Measurements from ENCODE around the gene GRAMD1C. TPM values are rescaled to one million over a fixed set of nuclear protein-coding genes. Genes with fewer than 3 reads are reported as not detected.

Gene GRAMD1C
- polyA plus RNA-seq, 2 donors = 5.9 to 21.1 TPM

DNA sequence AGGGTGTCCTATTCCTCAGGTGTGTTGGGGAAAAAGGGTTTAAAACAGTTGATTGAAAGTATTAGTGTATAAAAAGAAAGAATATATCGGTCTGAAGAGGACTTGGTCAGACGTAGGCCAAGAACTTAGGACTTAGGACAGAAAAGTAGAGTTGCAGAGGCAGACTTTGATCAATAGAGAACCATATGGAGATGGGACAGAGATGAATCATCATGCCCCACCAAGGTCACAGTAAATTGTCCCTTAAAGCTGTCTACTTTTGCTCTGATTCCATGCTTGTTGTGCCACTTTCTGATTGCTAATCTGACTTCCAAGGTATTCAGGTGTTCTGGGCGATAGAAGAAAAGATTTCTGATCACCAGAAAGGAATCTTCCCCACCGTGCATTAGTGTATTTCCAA lies 56.3 kb downstream of the GRAMD1C start:
- WGBS, 2 donors = 87% methylated on average over 4 of the region's 4 CpGs
- Histone ChIP-seq H3K4me3 (ENCODE audit: low read depth in 1 of 2, low read length in 2 of 2) (no peak overlapping the region), H3K9me3 (ENCODE audit: control insufficient read depth in 2 of 2, insufficient read depth in 1 of 2, low read depth in 1 of 2, low read length in 1 of 2) (no peaks in the 10 kb centered on the region), H3K27ac (ENCODE audit: low read depth in 2 of 2, low read length in 1 of 2) (no peak overlapping the region), H3K4me1 (ENCODE audit: control insufficient read depth in 2 of 2, insufficient read depth in 2 of 2, low read length in 1 of 2) (peaks cover 0 to 3% of the 10 kb centered on the region in 2 donors), H3K27me3 (ENCODE audit: control insufficient read depth in 1 of 2, insufficient read depth in 2 of 2, low read length in 2 of 2) (no peaks in the 10 kb centered on the region), H3K36me3 (ENCODE audit: control insufficient read depth in 2 of 2, insufficient read depth in 2 of 2, low read length in 1 of 2) (no peaks in the 10 kb centered on the region)

DNA sequence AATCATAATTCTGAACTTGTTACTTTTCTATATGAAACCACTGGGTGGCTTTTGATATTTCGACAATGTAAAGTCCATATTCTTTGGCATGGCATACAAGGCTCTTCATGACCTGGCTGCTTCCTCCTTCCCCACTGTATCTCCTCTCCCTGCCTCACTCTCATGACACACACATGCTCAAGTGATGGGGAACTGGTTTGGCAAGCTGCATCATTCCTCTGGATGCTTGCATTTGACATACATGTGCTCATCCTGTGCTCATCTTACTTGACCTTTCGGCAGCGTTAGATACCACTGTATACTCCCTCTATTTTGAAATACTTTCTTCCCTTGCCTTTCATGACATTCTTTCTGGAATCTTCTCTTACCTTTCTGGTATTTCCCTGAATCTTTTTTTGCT lies 57.4 kb downstream of the GRAMD1C start:
- H3K9me3 ChIP-seq (ENCODE audit: control insufficient read depth in 2 of 2, insufficient read depth in 1 of 2, low read depth in 1 of 2, low read length in 1 of 2) = no peaks in the 10 kb centered on the region
- 92 to 94% methylated on average over 3 of the region's 3 CpGs for WGBS, 2 donors
- no peaks in the 10 kb centered on the region for H3K27me3 ChIP-seq (ENCODE audit: control insufficient read depth in 1 of 2, insufficient read depth in 2 of 2, low read length in 2 of 2)
- no peaks in the 10 kb centered on the region for H3K4me1 ChIP-seq (ENCODE audit: control insufficient read depth in 2 of 2, insufficient read depth in 2 of 2, low read length in 1 of 2)
- no peaks in the 10 kb centered on the region for H3K36me3 ChIP-seq (ENCODE audit: control insufficient read depth in 2 of 2, insufficient read depth in 2 of 2, low read length in 1 of 2)
- H3K27ac ChIP-seq (ENCODE audit: low read depth in 2 of 2, low read length in 1 of 2) = no peak overlapping the region
- H3K4me3 ChIP-seq (ENCODE audit: low read depth in 1 of 2, low read length in 2 of 2) = no peak overlapping the region

DNA sequence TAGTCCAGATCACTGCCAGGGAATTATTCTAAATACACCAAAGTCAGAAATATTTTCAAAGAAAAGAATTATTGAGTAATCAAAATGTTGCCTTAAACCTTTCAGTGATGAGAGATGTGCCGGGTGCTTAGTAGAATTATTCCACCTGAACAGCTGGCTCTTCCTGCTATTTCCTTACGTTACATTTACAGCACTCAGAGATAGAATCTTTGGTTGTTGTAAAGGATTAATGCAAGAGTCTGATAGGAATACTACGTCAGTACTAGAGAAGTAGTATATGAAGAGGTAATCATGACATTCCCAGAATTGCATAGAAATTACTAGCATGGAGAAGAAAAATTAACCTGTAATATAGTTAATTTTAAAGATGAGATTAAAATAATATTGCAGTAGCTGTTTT lies 58.3 kb downstream of the GRAMD1C start:
- Histone ChIP-seq H3K9me3 (ENCODE audit: control insufficient read depth in 2 of 2, insufficient read depth in 1 of 2, low read depth in 1 of 2, low read length in 1 of 2) (no peaks in the 10 kb centered on the region), H3K27me3 (ENCODE audit: control insufficient read depth in 1 of 2, insufficient read depth in 2 of 2, low read length in 2 of 2) (no peaks in the 10 kb centered on the region), H3K4me1 (ENCODE audit: control insufficient read depth in 2 of 2, insufficient read depth in 2 of 2, low read length in 1 of 2) (no peaks in the 10 kb centered on the region), H3K36me3 (ENCODE audit: control insufficient read depth in 2 of 2, insufficient read depth in 2 of 2, low read length in 1 of 2) (no peaks in the 10 kb centered on the region), H3K27ac (ENCODE audit: low read depth in 2 of 2, low read length in 1 of 2) (no peak overlapping the region), H3K4me3 (ENCODE audit: low read depth in 1 of 2, low read length in 2 of 2) (peak overlapping the region in 1 of 2 donors; percentile 37)
- WGBS, 2 donors = 41 to 44% methylated on average over 3 of the region's 3 CpGs

DNA sequence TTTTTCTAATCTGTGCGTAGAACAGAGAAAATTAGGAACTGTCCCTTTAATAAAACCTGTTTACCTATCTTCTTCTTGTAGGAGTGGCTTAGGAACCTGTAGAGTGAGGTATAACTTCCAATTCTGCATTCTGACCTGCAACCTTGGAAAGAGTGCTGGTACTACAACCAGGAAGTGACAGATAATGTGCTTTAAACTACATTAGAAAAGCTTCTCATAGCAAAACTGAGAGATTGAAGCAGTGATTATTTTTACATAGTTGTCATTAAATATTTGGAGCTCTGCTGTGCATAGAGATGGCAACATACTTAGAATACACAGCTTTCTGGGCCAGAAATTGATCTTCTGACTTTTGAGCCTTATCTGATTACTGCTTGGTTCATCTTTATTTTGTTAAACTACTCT lies 58.8 kb downstream of the GRAMD1C start:
- 43 to 48% methylated on average over 1 of the region's 1 CpG for WGBS, 2 donors
- Histone ChIP-seq H3K27ac (ENCODE audit: low read depth in 2 of 2, low read length in 1 of 2) (peak overlapping the region in 1 of 2 donors; percentile 40), H3K27me3 (ENCODE audit: control insufficient read depth in 1 of 2, insufficient read depth in 2 of 2, low read length in 2 of 2) (no peaks in the 10 kb centered on the region), H3K4me1 (ENCODE audit: control insufficient read depth in 2 of 2, insufficient read depth in 2 of 2, low read length in 1 of 2) (no peaks in the 10 kb centered on the region), H3K36me3 (ENCODE audit: control insufficient read depth in 2 of 2, insufficient read depth in 2 of 2, low read length in 1 of 2) (no peaks in the 10 kb centered on the region), H3K9me3 (ENCODE audit: control insufficient read depth in 2 of 2, insufficient read depth in 1 of 2, low read depth in 1 of 2, low read length in 1 of 2) (no peaks in the 10 kb centered on the region), H3K4me3 (ENCODE audit: low read depth in 1 of 2, low read length in 2 of 2) (peak overlapping the region in 1 of 2 donors; percentile 56)

DNA sequence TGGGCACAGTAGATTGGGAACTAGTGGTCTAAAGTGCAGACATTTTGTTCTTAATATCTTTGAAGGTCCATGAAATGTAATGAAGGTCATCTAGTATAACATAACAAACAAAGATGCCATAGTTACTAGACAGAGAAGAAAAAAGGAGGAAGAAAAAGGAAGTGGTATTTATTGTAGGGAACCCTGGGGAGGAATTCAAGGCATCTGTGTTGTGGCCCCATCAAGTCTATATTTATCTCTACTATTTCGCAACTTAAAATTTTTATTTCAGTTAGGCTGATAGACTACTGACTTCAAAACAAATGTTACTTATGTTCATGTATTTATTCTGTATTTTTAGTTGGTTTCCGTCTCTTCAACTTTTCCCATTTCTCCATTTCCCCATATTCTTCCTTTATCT lies 60.3 kb downstream of the GRAMD1C start:
- Histone ChIP-seq H3K27ac (ENCODE audit: low read depth in 2 of 2, low read length in 1 of 2) (no peak overlapping the region), H3K36me3 (ENCODE audit: control insufficient read depth in 2 of 2, insufficient read depth in 2 of 2, low read length in 1 of 2) (no peaks in the 10 kb centered on the region), H3K27me3 (ENCODE audit: control insufficient read depth in 1 of 2, insufficient read depth in 2 of 2, low read length in 2 of 2) (no peaks in the 10 kb centered on the region), H3K4me1 (ENCODE audit: control insufficient read depth in 2 of 2, insufficient read depth in 2 of 2, low read length in 1 of 2) (no peaks in the 10 kb centered on the region), H3K4me3 (ENCODE audit: low read depth in 1 of 2, low read length in 2 of 2) (peak overlapping the region in 1 of 2 donors; percentile 38), H3K9me3 (ENCODE audit: control insufficient read depth in 2 of 2, insufficient read depth in 1 of 2, low read depth in 1 of 2, low read length in 1 of 2) (no peaks in the 10 kb centered on the region)
- 82 to 83% methylated on average over 2 of the region's 2 CpGs for whole genome bisulfite sequencing, 2 donors

DNA sequence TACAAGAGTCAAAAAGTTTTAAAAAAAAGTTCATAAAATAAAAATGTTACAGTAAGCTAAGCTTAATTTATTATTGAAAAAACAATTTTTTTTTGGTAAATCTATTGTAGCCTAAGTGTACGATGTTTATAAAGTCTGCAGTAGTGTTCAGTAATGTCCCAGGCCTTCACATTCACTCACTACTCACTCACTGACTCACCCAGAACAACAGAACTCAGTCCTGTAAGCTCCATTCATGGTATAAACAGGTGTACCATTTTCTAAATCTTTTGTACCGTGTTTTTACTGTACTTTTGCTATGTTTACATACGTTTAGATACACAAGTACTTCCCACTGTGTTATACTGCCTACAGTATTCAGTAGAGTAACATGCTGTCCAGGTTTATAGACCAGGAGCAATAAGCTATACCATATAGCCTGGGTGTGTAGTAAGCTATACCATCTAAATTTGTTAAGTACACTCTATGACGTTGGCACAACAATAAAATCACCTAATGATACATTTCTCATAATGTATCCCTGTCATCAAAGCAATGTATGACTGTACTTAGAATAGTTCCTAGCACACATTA lies 68.1 kb downstream of the GRAMD1C start:
- no peaks in the 10 kb centered on the region for H3K4me1 ChIP-seq (ENCODE audit: control insufficient read depth in 2 of 2, insufficient read depth in 2 of 2, low read length in 1 of 2)
- H3K36me3 ChIP-seq (ENCODE audit: control insufficient read depth in 2 of 2, insufficient read depth in 2 of 2, low read length in 1 of 2) = no peaks in the 10 kb centered on the region
- no peaks in the 10 kb centered on the region for H3K9me3 ChIP-seq (ENCODE audit: control insufficient read depth in 2 of 2, insufficient read depth in 1 of 2, low read depth in 1 of 2, low read length in 1 of 2)
- WGBS, 2 donors = 88 to 94% methylated on average over 4 of the region's 4 CpGs
- H3K27me3 ChIP-seq (ENCODE audit: control insufficient read depth in 1 of 2, insufficient read depth in 2 of 2, low read length in 2 of 2) = no peaks in the 10 kb centered on the region
- no peak overlapping the region for H3K4me3 ChIP-seq (ENCODE audit: low read depth in 1 of 2, low read length in 2 of 2)
- H3K27ac ChIP-seq (ENCODE audit: low read depth in 2 of 2, low read length in 1 of 2) = no peak overlapping the region

DNA sequence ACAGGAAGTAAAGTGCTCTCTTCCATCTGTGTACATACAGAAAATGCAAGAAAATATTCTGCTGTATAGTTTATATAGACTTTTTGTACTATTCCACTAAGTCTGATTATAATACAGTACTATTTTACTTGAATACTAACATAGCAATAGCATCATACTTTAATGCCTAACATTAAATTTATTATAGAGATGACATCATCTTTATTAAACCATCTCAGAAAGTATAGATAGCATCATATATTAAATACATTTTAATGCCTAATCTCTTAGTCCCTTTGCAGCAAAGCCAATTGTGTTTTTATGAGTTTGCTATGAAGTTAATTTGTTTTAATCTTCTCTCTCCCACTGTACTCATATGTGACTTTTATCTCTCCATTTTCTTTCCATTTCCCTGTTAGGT lies 69.5 kb downstream of the GRAMD1C start:
- Histone ChIP-seq H3K4me1 (ENCODE audit: control insufficient read depth in 2 of 2, insufficient read depth in 2 of 2, low read length in 1 of 2) (no peaks in the 10 kb centered on the region), H3K36me3 (ENCODE audit: control insufficient read depth in 2 of 2, insufficient read depth in 2 of 2, low read length in 1 of 2) (no peaks in the 10 kb centered on the region), H3K27ac (ENCODE audit: low read depth in 2 of 2, low read length in 1 of 2) (no peak overlapping the region), H3K4me3 (ENCODE audit: low read depth in 1 of 2, low read length in 2 of 2) (no peak overlapping the region), H3K27me3 (ENCODE audit: control insufficient read depth in 1 of 2, insufficient read depth in 2 of 2, low read length in 2 of 2) (no peaks in the 10 kb centered on the region), H3K9me3 (ENCODE audit: control insufficient read depth in 2 of 2, insufficient read depth in 1 of 2, low read depth in 1 of 2, low read length in 1 of 2) (no peaks in the 10 kb centered on the region)

DNA sequence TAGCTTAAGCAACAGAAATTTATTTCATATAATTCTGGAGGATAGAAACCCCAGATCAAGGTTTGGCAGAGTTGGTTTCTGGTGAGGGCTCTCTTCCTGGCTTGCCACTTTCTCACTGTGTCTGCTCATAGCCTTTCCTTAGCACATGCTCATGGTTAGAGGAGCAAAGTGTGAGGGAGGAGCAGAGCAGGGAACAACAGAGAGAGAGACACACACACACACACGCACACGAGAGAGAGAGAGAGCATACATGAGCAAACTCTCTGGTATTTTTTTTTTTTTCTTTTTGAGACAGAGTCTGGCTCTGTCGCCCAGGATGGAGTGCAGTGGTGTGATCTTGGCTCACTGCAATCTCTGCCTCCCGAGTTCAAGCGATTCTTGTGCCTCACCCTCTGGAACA lies 72.4 kb downstream of the GRAMD1C start:
- H3K27me3 ChIP-seq (ENCODE audit: control insufficient read depth in 1 of 2, insufficient read depth in 2 of 2, low read length in 2 of 2) = no peaks in the 10 kb centered on the region
- H3K4me1 ChIP-seq (ENCODE audit: control insufficient read depth in 2 of 2, insufficient read depth in 2 of 2, low read length in 1 of 2) = no peaks in the 10 kb centered on the region
- H3K36me3 ChIP-seq (ENCODE audit: control insufficient read depth in 2 of 2, insufficient read depth in 2 of 2, low read length in 1 of 2) = no peaks in the 10 kb centered on the region
- H3K4me3 ChIP-seq (ENCODE audit: low read depth in 1 of 2, low read length in 2 of 2) = no peak overlapping the region
- 53 to 58% methylated on average over 4 to 5 of the region's 5 CpGs for WGBS, 2 donors
- no peaks in the 10 kb centered on the region for H3K9me3 ChIP-seq (ENCODE audit: control insufficient read depth in 2 of 2, insufficient read depth in 1 of 2, low read depth in 1 of 2, low read length in 1 of 2)
- no peak overlapping the region for H3K27ac ChIP-seq (ENCODE audit: low read depth in 2 of 2, low read length in 1 of 2)

DNA sequence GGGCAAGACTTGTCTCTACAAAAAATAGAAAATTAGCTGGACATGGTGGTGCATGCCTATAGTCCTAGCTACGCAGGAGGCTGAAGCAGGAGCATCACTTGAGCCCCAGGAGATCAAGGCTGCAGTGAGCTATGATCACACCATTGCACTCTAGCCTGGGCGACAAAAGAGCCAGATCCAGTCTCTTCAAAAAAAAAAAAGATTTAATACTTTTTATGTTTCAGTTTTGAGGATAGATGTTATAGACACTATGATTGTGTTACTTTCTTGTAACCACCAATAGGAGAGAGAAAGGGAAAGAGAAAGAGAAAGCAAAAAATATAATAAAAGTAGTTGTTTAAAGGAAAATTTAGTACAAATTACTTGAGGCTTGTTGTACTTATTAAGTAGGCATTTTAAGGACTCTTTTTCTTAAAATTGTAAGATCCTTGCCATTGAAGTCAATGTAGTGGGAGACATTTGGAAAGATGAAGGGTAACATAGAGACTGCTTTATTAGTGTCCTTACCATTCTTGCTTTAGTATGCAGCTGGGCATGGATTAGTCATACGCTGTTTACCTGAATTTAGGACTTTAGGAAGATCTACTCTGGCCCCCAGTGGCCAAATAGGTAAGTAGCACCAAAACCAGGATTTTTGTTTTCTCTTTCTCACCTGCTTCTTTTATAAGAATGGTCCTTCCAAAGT lies 74.1 kb downstream of the GRAMD1C start:
- H3K4me1 ChIP-seq (ENCODE audit: control insufficient read depth in 2 of 2, insufficient read depth in 2 of 2, low read length in 1 of 2) = no peaks in the 10 kb centered on the region
- WGBS, 2 donors = 52 to 54% methylated on average over 3 of the region's 3 CpGs
- H3K9me3 ChIP-seq (ENCODE audit: control insufficient read depth in 2 of 2, insufficient read depth in 1 of 2, low read depth in 1 of 2, low read length in 1 of 2) = no peaks in the 10 kb centered on the region
- H3K27me3 ChIP-seq (ENCODE audit: control insufficient read depth in 1 of 2, insufficient read depth in 2 of 2, low read length in 2 of 2) = no peaks in the 10 kb centered on the region
- H3K36me3 ChIP-seq (ENCODE audit: control insufficient read depth in 2 of 2, insufficient read depth in 2 of 2, low read length in 1 of 2) = no peaks in the 10 kb centered on the region
- H3K4me3 ChIP-seq (ENCODE audit: low read depth in 1 of 2, low read length in 2 of 2) = no peak overlapping the region
- H3K27ac ChIP-seq (ENCODE audit: low read depth in 2 of 2, low read length in 1 of 2) = no peak overlapping the region

DNA sequence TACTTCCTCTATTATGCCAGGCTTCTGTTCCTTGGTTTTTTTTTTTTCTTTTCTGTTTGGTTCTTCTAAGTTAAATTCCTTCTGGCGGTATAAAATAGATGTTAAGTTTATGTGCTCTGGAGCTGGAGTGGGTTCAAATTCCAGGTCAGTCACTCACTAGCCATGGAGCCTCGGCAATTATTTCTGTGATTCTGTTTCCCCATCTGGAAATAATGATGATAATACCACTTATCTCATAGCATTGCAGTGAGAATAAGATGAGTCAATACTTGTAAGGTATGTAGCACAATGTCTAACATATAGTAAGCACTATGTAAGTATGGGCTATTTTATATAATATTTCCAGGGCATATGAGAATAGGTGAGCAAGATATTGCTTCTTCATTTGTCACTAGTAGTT lies 76.1 kb downstream of the GRAMD1C start:
- WGBS, 2 donors = 54 to 62% methylated on average over 2 of the region's 2 CpGs
- H3K4me1 ChIP-seq (ENCODE audit: control insufficient read depth in 2 of 2, insufficient read depth in 2 of 2, low read length in 1 of 2) = no peaks in the 10 kb centered on the region
- no peaks in the 10 kb centered on the region for H3K36me3 ChIP-seq (ENCODE audit: control insufficient read depth in 2 of 2, insufficient read depth in 2 of 2, low read length in 1 of 2)
- no peak overlapping the region for H3K27ac ChIP-seq (ENCODE audit: low read depth in 2 of 2, low read length in 1 of 2)
- no peak overlapping the region for H3K4me3 ChIP-seq (ENCODE audit: low read depth in 1 of 2, low read length in 2 of 2)
- no peaks in the 10 kb centered on the region for H3K27me3 ChIP-seq (ENCODE audit: control insufficient read depth in 1 of 2, insufficient read depth in 2 of 2, low read length in 2 of 2)
- H3K9me3 ChIP-seq (ENCODE audit: control insufficient read depth in 2 of 2, insufficient read depth in 1 of 2, low read depth in 1 of 2, low read length in 1 of 2) = no peaks in the 10 kb centered on the region

All from esophagus (tissue), 2 donors.